DND-41 (cell line): ENCODE data around the gene POU2AF3.

ENCODE experiments used
- CTCF ChIP-seq: IDR thresholded peaks from 2 replicates; pipeline ENCODE4 v1.5.1; 2012; ENCODE audit warnings: borderline replicate concordance, low read length, moderate library complexity, mild to moderate bottlenecking; ENCODE audit not compliant: poor library complexity, severe bottlenecking; ENCODE audit errors: extremely low read depth
- EZH2 ChIP-seq: IDR thresholded peaks from 3 replicates; pipeline ENCODE4 v1.6.1; 2012; ENCODE audit warnings: borderline replicate concordance, low read depth, mild to moderate bottlenecking, moderate library complexity, low read length, inconsistent platforms; ENCODE audit not compliant: severe bottlenecking

GRCh38 chr11:111301004-111301841 is 2.9 kb downstream of the POU2AF3 start:
- TF ChIP-seq CTCF (no peak), EZH2 (no peak)
